Activated gamma-delta T cell treated with anti-CD3 and anti-CD28 coated beads, Interleukin-2, amount 50 U/mL, for 16 hours (primary cell): Measurements from ENCODE around the gene NELL1.

Source experiments
- DNase-seq: peaks from one replicate; pipeline ENCODE4 v3.0.0-alpha.2; 2020; ENCODE audit warnings: low read depth

The NELL1 gene

DNA sequence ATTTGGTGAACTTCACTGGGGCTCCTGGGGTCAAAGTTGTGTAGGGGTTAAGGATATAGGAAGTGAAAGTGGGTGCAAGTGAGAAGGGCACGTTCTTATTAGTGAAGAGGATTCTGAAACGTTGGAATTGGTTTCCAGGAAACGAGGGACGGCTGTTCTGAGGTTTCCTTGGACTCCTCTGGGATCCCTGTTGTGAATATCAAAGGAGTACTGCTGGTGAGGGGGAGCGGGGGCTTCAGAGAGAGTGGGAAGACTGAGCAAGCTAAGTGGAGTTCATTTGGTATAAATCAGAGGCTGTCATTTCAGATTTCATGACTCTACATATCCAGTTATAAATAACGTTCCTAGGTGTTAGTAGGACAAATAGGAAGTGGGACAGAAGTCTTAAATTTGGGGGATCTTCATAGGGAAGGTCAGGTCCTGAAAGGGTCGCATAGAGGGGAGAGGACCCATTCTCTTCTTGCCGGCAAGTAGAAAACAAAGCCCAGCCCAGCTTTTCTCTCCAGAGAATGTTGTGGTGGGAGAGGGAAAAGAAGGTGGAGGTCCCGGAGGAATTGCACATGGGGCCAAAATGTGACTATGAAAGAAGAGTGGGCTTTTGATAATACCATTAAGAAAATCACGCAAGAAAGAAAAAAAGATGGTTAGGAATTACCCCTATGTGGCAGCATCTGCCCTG is 1.1 kb upstream of the NELL1 start:
- DNase-seq = no peak

DNA sequence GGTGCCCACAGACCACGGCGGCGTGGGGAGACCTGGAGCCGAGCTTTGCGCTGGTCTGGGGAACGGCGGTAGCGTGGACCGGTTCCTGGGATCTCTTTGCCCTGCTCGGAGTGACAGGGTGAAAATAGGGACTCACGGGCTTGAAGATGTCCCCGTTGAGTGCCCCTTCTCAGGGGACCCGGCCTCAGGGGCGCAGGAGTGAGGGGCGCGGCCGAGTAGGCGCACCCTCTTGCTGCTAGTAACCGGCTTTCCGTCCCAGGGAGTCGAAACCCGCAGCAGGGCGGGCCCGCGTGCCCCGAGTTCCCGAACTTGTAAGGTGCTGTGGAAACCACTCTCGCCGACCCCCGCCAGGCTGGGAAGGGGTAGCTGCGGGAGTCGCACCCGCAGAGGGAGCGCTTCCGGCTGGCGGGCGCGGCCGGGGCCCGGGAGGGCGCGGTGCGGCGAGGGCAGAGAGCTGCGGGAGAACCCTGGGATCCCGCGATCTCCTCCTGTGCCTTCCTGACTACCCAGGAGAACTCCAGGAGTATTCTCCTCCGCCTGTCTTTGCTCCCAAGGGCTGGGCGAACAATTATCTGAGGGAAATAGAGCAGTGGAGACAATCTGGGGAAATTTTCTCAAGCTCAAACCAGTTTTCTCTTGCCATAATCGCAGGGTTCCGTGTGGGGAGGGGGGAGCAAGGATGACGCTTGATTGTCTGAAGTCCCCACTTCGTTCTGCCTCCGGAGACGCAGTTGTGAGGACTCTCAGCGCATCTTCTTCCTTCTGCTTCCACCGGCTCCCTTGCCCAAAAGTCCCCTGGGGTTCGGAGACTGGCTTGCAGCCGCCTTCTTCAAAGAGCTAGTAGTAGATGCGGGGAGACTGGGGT is 666 bp downstream of the NELL1 start:
- no peak for DNase-seq

DNA sequence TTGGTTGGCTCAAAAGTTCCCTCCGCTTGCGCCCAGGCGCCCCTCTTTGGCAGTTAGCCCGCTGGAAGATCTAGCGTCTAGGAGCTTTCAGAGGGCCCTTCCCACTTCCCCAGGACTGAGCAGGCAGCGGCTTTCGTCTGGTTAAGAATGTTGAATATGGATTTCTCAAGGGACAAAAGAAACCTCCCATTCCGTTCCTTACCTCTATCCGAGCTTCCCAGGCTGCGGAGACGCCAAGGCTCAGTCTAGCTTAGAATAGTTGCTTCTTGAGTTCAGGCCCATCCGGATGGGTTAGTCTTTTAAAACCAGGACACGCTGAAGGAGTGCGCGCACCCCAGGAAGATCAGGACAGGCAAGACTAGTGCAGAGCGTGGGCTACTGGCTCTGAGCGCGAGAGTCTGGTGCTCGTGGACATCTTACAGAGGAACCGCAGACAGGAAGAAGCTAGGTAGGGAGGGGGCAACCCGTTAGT is 1.6 kb downstream of the NELL1 start:
- DNase-seq = no peak

DNA sequence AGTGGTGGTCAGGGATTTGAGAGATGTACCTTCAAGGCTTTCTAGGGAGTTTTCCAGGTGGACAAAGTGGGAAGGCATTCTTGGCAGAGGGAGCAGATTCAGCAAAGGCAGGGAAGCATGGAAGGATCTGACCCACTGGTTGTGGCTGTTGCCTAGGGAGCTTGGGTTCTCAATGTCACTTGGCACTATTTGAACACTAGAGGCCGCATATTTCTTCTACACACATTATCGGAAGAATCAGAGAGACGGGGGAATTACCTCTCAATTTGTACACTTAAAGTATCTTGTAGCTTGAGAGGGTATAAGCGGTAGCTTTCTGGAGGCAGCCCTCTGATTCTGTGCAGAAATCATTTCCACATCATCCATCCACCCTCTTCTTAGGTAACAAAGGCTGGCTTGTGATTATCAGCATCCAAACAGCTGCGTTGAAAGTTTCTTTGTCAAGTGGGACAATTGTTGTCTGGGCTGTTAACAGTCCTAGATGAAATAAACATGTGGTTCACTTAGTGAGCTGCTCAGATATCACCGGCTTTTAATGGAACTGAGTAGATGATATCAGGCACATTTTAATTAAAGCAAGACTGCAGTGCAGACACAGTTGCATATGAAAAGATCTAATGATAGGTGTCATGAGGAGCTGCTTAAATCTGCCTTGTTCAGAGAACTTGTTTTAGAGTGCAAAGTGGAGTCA is 2.6 kb downstream of the NELL1 start:
- DNase-seq = no peak

DNA sequence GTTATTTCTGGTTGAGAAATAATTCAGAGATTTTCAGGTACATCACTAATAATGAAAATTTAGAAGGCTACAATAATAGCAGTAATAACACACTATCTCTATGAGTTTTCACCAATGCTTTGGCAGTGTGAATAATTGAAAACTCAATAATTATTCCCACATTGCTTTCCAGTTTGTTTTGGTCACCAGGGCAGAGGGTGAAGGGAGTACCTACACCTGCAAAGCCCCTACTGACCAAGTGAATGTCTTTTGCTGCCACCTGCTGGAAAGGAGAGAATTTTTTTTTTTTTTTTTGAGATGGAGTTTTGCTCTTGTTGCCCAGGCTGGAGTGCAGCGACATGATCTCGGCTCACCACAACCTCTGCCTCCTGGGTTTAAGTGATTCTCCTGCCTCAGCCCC is 3.2 kb downstream of the NELL1 start:
- DNase-seq = no peak

DNA sequence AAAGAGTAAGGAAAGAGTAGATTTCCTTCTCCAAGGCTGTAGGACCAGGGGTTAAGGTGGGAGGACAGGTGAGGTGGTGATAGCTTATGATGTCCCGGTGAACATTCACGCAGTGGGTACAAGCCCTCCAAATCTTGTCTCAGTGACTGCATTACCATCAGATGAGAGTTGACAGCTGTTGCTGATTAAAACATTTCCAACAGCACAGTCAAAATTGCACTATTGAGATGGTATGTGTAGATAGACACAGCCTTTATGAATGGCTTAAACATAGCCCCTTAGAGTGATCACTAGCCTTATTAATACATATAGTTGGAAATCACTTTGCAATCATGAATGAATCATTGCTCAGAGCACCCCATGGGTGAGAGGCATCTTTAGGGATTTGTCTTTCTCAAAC is 7.3 kb downstream of the NELL1 start:
- no peak for DNase-seq

DNA sequence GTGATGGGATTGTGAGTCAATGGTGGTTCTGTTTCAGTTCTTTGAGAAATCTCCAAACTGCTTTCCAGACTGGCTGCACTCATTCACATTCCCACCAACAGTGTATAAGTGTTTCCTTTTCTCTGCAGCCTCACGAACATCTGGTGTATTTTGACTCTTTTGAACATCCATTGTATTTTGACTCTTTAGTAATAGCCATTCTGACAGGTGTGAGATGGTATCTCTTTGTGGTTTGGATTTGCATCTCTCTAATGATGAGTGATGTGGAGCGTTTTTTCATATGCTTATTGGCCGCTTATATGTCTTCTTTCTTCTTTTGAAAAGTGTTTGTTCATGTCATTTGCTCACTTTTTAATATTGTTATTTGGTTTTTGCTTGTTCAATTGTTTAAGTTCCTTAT is 19.4 kb downstream of the NELL1 start:
- no peak for DNase-seq

GRCh38 chr11:20707876-20708275 is 38.5 kb downstream of the NELL1 start:
- DNase-seq = no peak

GRCh38 chr11:20712912-20713311 is 43.5 kb downstream of the NELL1 start:
- DNase-seq = no peak

GRCh38 chr11:20715464-20715863 is 46.1 kb downstream of the NELL1 start:
- no peak for DNase-seq

GRCh38 chr11:20715931-20716330 is 46.5 kb downstream of the NELL1 start:
- no peak for DNase-seq

GRCh38 chr11:20719821-20720220 is 50.4 kb downstream of the NELL1 start:
- DNase-seq = no peak

- no peak for DNase-seq
Measured at GRCh38 chr11:20723366-20723765, 54.0 kb downstream of the NELL1 start.

GRCh38 chr11:20729597-20730105 is 60.3 kb downstream of the NELL1 start:
- DNase-seq = no peak

- DNase-seq = no peak
Measured at GRCh38 chr11:20731676-20732215, 62.4 kb downstream of the NELL1 start.

DNA sequence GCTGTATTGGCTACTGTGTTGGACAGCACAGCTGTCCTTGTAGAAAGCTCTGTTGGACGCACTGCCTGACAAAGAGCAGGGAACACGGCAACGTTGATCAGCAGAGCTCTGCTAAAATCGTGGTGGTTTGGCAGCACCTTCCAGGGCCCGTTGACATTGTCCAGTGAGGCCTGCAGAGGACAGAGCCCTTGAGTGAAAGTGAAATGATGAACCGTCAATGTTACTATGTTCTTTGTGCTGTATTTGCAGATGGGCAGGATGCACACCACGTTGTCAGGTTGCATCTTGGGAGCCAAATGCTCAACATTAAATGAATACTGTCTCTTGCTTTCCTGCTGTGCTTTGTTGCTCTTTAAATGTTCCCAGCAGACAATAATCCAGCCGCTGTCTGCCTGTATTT is 69.7 kb downstream of the NELL1 start:
- no peak for DNase-seq

GRCh38 chr11:20739577-20739976 is 70.2 kb downstream of the NELL1 start:
- DNase-seq = no peak

- no peak for DNase-seq
Measured at GRCh38 chr11:20754933-20755332, 85.5 kb downstream of the NELL1 start.

DNA sequence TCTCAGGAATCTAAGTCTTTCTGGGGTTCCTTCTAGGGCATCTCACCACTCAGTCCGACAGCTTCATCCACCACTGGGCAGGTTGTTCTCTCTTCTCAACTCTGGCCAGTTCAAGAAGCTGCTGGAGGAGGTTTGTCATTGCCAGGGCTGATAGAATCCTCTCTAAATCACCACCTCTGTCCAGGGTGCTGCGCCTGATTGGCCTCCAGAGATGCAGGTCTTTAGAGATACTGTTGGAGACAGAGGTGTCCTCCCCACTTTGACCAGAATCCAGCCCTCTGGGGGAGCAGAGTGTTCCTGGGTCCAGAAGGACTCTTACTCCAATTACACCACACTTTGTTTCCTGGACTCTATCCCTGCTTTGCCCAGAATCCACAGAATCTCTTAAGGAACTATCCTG is 90.2 kb downstream of the NELL1 start:
- no peak for DNase-seq

GRCh38 chr11:20760811-20761210 is 91.4 kb downstream of the NELL1 start:
- no peak for DNase-seq

DNA sequence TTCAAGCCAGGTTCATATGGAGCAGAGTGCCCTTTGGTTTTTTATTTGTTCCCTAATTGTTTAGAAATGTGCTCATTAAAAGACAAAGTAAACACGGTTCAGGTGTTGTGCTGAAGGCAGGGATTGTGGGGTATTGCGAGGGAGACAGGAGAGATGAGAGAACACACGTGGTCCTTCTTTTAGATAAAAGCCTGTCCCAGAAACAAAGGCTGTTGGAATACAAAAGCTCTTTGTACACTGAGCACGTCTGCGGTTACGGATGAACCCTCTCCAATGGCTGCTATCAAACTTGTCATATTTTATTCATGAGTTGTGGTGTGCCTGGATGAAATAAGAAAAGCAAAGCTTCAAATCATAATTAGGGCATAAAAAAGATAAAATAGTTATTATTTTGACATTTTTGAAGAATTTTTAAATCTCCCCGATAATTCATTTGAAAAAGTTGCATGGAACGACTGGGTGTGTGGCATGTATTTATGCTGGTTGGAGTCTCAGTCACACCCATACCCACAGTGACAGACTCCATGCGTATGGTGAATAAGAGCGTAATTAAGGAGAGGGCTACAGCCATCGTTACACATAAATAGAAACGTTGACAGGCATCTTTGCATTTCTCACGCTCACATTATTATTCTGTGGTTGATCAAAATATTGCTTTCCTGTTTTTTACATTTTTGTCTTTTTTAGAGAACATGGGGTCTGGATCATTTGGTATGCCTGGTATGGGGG is 92.9 kb downstream of the NELL1 start:
- no peak for DNase-seq

DNA sequence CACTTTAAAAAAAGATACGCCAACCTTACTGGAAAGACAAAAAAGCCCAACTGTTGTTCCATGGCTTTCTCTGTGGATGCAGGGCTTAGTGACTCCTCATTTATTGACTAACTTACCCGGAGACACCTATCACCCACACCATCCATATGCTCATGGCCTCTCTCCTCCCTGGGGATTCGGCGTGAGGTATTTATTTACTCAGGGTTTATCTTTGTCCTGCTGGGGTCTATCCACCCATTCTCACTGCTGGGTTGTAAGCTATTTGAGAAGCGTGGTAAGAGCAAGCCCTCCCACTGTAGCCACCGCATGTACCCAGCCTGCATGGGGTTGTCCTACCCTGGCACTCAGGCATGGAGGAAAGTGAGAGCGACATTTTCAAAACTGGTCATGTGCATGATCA is 93.6 kb downstream of the NELL1 start:
- DNase-seq = no peak
